Endothelial cell of umbilical vein (primary cell): Measurements from ENCODE around the gene OR2Y1. TPM values are rescaled to one million over a fixed set of nuclear protein-coding genes. Genes with fewer than 3 reads are reported as not detected.

ENCODE experiments used
- BruUV-seq: library from RNA; stranded (reverse); fragments of 400-500 nt; replicated peaks from 2 replicates; lab custom pipeline; 2021; lab: Mats Ljungman, UMichigan
- CTCF ChIA-PET: fragments of 300-600, 350-600 bp; sonication (Branson Sonifier 250); formaldehyde crosslinking; loops from one replicate; lab custom pipeline; 2021; ENCODE audit warnings: antibody characterized with exemption, inconsistent platforms; lab: Charles Lee
- POLR2A ChIA-PET: fragments of 300-600, 350-600 bp; sonication (Branson Sonifier 250); formaldehyde crosslinking; loops from one replicate; lab custom pipeline; 2021; ENCODE audit warnings: antibody characterized with exemption, inconsistent platforms; lab: Charles Lee
- DNase-seq: peaks from one replicate; pipeline ENCODE4 v3.0.0-alpha.2; 2011; ENCODE audit warnings: low read depth, low spot score
- FAIRE-seq: peaks from 2 replicates; lab custom pipeline; 2011; peaks lifted over from hg19 to GRCh38; lab: Jason Lieb, UNC
- H2AFZ ChIP-seq: 2 replicates; pipeline ENCODE4 v1.6.0; 2012; ENCODE audit warnings: low read depth, low read length, control low read depth, inconsistent platforms
- H3K27ac ChIP-seq: 2 replicates; pipeline ENCODE4 v1.5.1; 2011; ENCODE audit warnings: low read depth, mild to moderate bottlenecking, control low read depth, low read length, moderate library complexity; ENCODE audit not compliant: insufficient read depth
- H3K27me3 ChIP-seq, 2 experiments: 2 replicates each; pipeline versions ENCODE4 v1.6.0 to v1.6.1; 2011; ENCODE audit warnings: low read length in 2 of 2, mixed read lengths in 1 of 2; ENCODE audit not compliant: control insufficient read depth in 2 of 2, insufficient read depth in 2 of 2
- H3K36me3 ChIP-seq, 2 experiments: 2 replicates in 1 of 2; 3 replicates in 1 of 2; pipeline ENCODE4 v1.5.1; 2011; ENCODE audit warnings: low read length in 2 of 2, mild to moderate bottlenecking in 1 of 2, moderate library complexity in 1 of 2; ENCODE audit not compliant: control insufficient read depth in 2 of 2, insufficient read depth in 2 of 2; ENCODE audit errors: extremely low read depth in 1 of 2
- H3K4me1 ChIP-seq: 3 replicates; pipeline ENCODE4 v1.5.1; 2011; ENCODE audit warnings: mild to moderate bottlenecking, low read length; ENCODE audit not compliant: control insufficient read depth, insufficient read depth; ENCODE audit errors: extremely low read depth
- H3K4me2 ChIP-seq: 2 replicates; pipeline ENCODE4 v1.6.1; 2011; ENCODE audit warnings: low read length, control low read depth, mixed read lengths; ENCODE audit not compliant: insufficient read depth
- H3K4me3 ChIP-seq, 3 experiments: fragments of 200-600 bp in 1 of 3; sonication (generic), shearing (Covaris generic) in 1 of 3; replicated peaks in 1 of 3; 2 replicates each; pipeline ENCODE4 v1.5.1; 2011 to 2016; ENCODE audit warnings: control low read depth in 3 of 3, low read length in 3 of 3, mild to moderate bottlenecking in 2 of 3, inconsistent platforms in 1 of 3, low read depth in 1 of 3, moderate library complexity in 1 of 3; ENCODE audit not compliant: insufficient read depth in 1 of 3
- H3K79me2 ChIP-seq: 2 replicates; pipeline ENCODE4 v1.6.0; 2012; ENCODE audit warnings: low read length, inconsistent platforms; ENCODE audit not compliant: control insufficient read depth, insufficient read depth
- H3K9ac ChIP-seq: replicated peaks from 2 replicates; pipeline ENCODE3; 2011; ENCODE audit warnings: low read length, control low read depth; ENCODE audit not compliant: insufficient read depth; ENCODE audit errors: extremely low read depth
- H3K9me1 ChIP-seq: replicated peaks from 3 replicates; pipeline ENCODE4 v1.6.0; 2011; ENCODE audit warnings: mild to moderate bottlenecking, low read length; ENCODE audit not compliant: control insufficient read depth, insufficient read depth; ENCODE audit errors: extremely low read depth
- H3K9me3 ChIP-seq: replicated peaks from 2 replicates; pipeline ENCODE4 v1.5.1; 2012; ENCODE audit warnings: low read length, inconsistent platforms; ENCODE audit not compliant: control insufficient read depth, insufficient read depth
- H4K20me1 ChIP-seq: replicated peaks from 2 replicates; pipeline ENCODE3; 2011; ENCODE audit warnings: mild to moderate bottlenecking, low read length; ENCODE audit not compliant: control insufficient read depth, insufficient read depth; ENCODE audit errors: extremely low read depth
- CTCF ChIP-seq, 2 donors: IDR thresholded peaks; 1 replicate in 1 of 2; 2 replicates in 1 of 2; pipeline ENCODE4 v1.5.1; 2011; ENCODE audit warnings: low read length in 2 of 2, mild to moderate bottlenecking in 2 of 2, moderate library complexity in 2 of 2, control low read depth in 1 of 2, inconsistent platforms in 1 of 2, low read depth in 1 of 2; ENCODE audit not compliant: insufficient read depth in 1 of 2; ENCODE audit errors: extremely low read depth in 1 of 2
- EZH2 ChIP-seq: IDR thresholded peaks from 2 replicates; pipeline ENCODE4 v1.6.1; 2012; ENCODE audit warnings: borderline replicate concordance, low read depth, mild to moderate bottlenecking, moderate library complexity, low read length, inconsistent platforms; ENCODE audit not compliant: severe bottlenecking
- FOS ChIP-seq: IDR thresholded peaks from 2 replicates; pipeline ENCODE4 v1.6.1; 2011; ENCODE audit warnings: mild to moderate bottlenecking, low read length, moderate library complexity, borderline replicate concordance; ENCODE audit not compliant: insufficient read depth
- GATA2 ChIP-seq: IDR thresholded peaks from 2 replicates; pipeline ENCODE4 v1.7.0; 2011; ENCODE audit warnings: low read depth, mild to moderate bottlenecking, moderate library complexity, mixed read lengths, low read length; ENCODE audit not compliant: insufficient read length, insufficient read depth
- JUN ChIP-seq: IDR thresholded peaks from 2 replicates; pipeline ENCODE4 v1.6.1; 2011; ENCODE audit warnings: borderline replicate concordance, low read depth; ENCODE audit not compliant: insufficient read length, insufficient read depth
- MAX ChIP-seq: IDR thresholded peaks from 2 replicates; pipeline ENCODE4 v1.6.1; 2011; ENCODE audit not compliant: insufficient read depth, insufficient read length
- MYC ChIP-seq: IDR thresholded peaks from one replicate; pipeline ENCODE4 v1.6.1; 2011; ENCODE audit warnings: mild to moderate bottlenecking, low read depth, low read length
- POLR2A ChIP-seq: IDR thresholded peaks from 2 replicates; pipeline ENCODE4 v1.6.1; 2012; ENCODE audit warnings: low read depth, mild to moderate bottlenecking, control low read depth, low read length
- POLR2AphosphoS5 ChIP-seq: IDR thresholded peaks from 2 replicates; pipeline ENCODE4 v1.6.1; 2012; ENCODE audit warnings: low read depth, mild to moderate bottlenecking, control low read depth, low read length, moderate library complexity; ENCODE audit not compliant: insufficient read depth
- dilution Hi-C: fragments of 300-500 bp; cut with MboI; formaldehyde crosslinking; loops from one replicate; pipeline ENCODE4 v1.15.0; 2019; ENCODE audit warnings: low sequenced_read_pairs; ENCODE audit not compliant: extremely low pct_ligation_motif_present
- intact Hi-C: fragments of 100-400 bp; cut with micrococcal nuclease; formaldehyde crosslinking; loops from one replicate; pipeline ENCODE4 v1.10.0; 2022
- polyA plus RNA-seq, 4 experiments: library from polyadenylated mRNA; depleted of rRNA in 3 of 4; stranded (reverse) in 3 of 4; unstranded in 1 of 4; fragments of >200 nt; gene quantifications; 2 replicates each; pipeline versions ENCODE4 v1.2.1 to v1.2.3, GENCODE V29; 2011 to 2012; ENCODE audit warnings: missing spikeins in 1 of 4
- total RNA-seq: library from RNA; stranded (reverse); gene quantifications from 2 replicates; pipeline ENCODE4 v1.2.3, GENCODE V29; 2021

OR2Y1 gene
- total and polyA plus RNA-seq, 2 donors (not counting 3 experiments of a cell fraction or from before 2014, with no cell fraction given), result not detected

- ChIA-PET POLR2A (no interaction called here), CTCF (interaction anchor here (0.6 kb wide), 1 partner anchor 92 kb away, joined by 3 read pairs; no protein-coding TSS in a partner anchor)
- no peak overlapping the region for H2AFZ ChIP-seq
- H3K9me1 ChIP-seq, result no peaks in the 10 kb centered on the region
- H3K27ac ChIP-seq, result no peak overlapping the region
- no peak overlapping the region for H3K4me2 ChIP-seq
- no peaks in the 10 kb centered on the region for H3K4me1 ChIP-seq
- H3K79me2 ChIP-seq, result no peaks in the 10 kb centered on the region
- BruUV-seq, result no TSS peak
- intact Hi-C loops, result no loop called here
- H3K4me3 ChIP-seq, result no peak overlapping the region
- dilution Hi-C loops, result no loop called here
- DNase-seq (no peak), FAIRE-seq (no peak)
- H3K36me3 ChIP-seq, result no peaks in the 10 kb centered on the region
- H3K9me3 ChIP-seq, result no peaks in the 10 kb centered on the region
- no peaks in the 10 kb centered on the region for H3K27me3 ChIP-seq
- TF ChIP-seq GATA2 (no peak), POLR2AphosphoS5 (no peak), MYC (no peak), MAX (no peak), JUN (no peak), POLR2A (no peak), CTCF (IDR thresholded peaks at IDR 0.05; ENCODE audit: extremely low read depth in 1 of 2, insufficient read depth in 1 of 2, low read depth in 1 of 2, low read length in 2 of 2) (no peak), EZH2 (no peak), FOS (no peak)
- no peaks in the 10 kb centered on the region for H4K20me1 ChIP-seq
- H3K9ac ChIP-seq, result no peak overlapping the region
Measured at GRCh38 chr5:180699042-180699441, 40.8 kb downstream of the OR2Y1 start.
